ENCODE results near the gene RBSN. TPM values are rescaled to one million over a fixed set of nuclear protein-coding genes. Genes with fewer than 3 reads are reported as not detected.

The RBSN gene
- total and polyA plus RNA-seq, 2 donors (not counting 1 experiment from before 2014, with no cell fraction given), result 7.1 to 32.6 TPM

- ChIA-PET CTCF (interaction anchor here (1.0 kb wide), 1 partner anchor 108 kb away, joined by 3 read pairs; no protein-coding TSS in a partner anchor), POLR2A (no interaction called here)
- Mint-ChIP-seq H3K27ac (no peak overlapping the region), H3K9me3 (ENCODE audit: insufficient read depth) (no peaks in the 10 kb centered on the region), H3K4me1 (no peaks in the 10 kb centered on the region), H3K27me3 (no peaks in the 10 kb centered on the region), H3K4me3 (no peak overlapping the region)
- H3K9me3 ChIP-seq (ENCODE audit: control extremely low read depth in 1 of 3, control insufficient read depth in 2 of 3, insufficient read depth in 1 of 3, low read length in 2 of 3), result no peaks in the 10 kb centered on the region
- ATAC-seq (ENCODE audit: low read depth), result no peak
- H3K36me3 ChIP-seq (replicated peaks in 1 of 2; ENCODE audit: control extremely low read depth in 1 of 2, control insufficient read depth in 1 of 2, extremely low read depth in 1 of 2, insufficient read depth in 2 of 2, low read length in 1 of 2), result peaks cover 0 to 72% of the 10 kb centered on the region in 2 experiments
- no peak overlapping the region for H3K27ac ChIP-seq (ENCODE audit: low read length in 2 of 2)
- TF ChIP-seq EZH2 (IDR thresholded peaks at IDR 0.05; ENCODE audit: borderline replicate concordance, insufficient read depth, low read depth, low read length, poor library complexity, severe bottlenecking) (no peak), CTCF (IDR thresholded peaks at IDR 0.05) (no peak)
- no peak overlapping the region for H3K9ac ChIP-seq (ENCODE audit: low read length)
- H3K4me1 ChIP-seq (ENCODE audit: control insufficient read depth in 2 of 2, insufficient read depth in 2 of 2, low read length in 2 of 2), result no peaks in the 10 kb centered on the region
- H3K4me2 ChIP-seq (replicated peaks; ENCODE audit: low read depth, low read length, poor library complexity, severe bottlenecking), result no peak overlapping the region
- no peak for DNase-seq
- no peak overlapping the region for H3K4me3 ChIP-seq (ENCODE audit: control extremely low read depth in 1 of 5, extremely low read depth in 1 of 5, insufficient read depth in 1 of 5, low read depth in 2 of 5, low read length in 4 of 5)
- H3K79me2 ChIP-seq (ENCODE audit: control insufficient read depth, insufficient read depth, low read length), result peaks cover 6% of the 10 kb centered on the region
- H2AFZ ChIP-seq (ENCODE audit: insufficient read depth, low read depth, low read length, poor library complexity, severe bottlenecking), result no peak overlapping the region
- no peaks in the 10 kb centered on the region for H4K20me1 ChIP-seq (ENCODE audit: control insufficient read depth, insufficient read depth, low read length, poor library complexity, severe bottlenecking)
- intact Hi-C loops (cut with micrococcal nuclease), result no loop called here
- H3K27me3 ChIP-seq (replicated peaks in 1 of 4; ENCODE audit: control extremely low read depth in 1 of 4, control insufficient read depth in 3 of 4, insufficient read depth in 4 of 4, low read length in 3 of 4), result no peaks in the 10 kb centered on the region
Observed at GRCh38 chr3:15029625-15030024, 69.3 kb downstream of the RBSN start.

- H3K9me3 Mint-ChIP-seq (ENCODE audit: insufficient read depth), result no peaks in the 10 kb centered on the region
- H3K27ac ChIP-seq (ENCODE audit: low read length in 2 of 2), result no peak overlapping the region
- ChIA-PET CTCF (no interaction called here), POLR2A (no interaction called here)
- no peak overlapping the region for H2AFZ ChIP-seq (ENCODE audit: insufficient read depth, low read depth, low read length, poor library complexity, severe bottlenecking)
- H3K4me3 ChIP-seq (ENCODE audit: control extremely low read depth in 1 of 5, extremely low read depth in 1 of 5, insufficient read depth in 1 of 5, low read depth in 2 of 5, low read length in 4 of 5), result no peak overlapping the region
- no peak for TF ChIP-seq CTCF (IDR thresholded peaks at IDR 0.05)
- no peak for TF ChIP-seq EZH2 (IDR thresholded peaks at IDR 0.05; ENCODE audit: borderline replicate concordance, insufficient read depth, low read depth, low read length, poor library complexity, severe bottlenecking)
- no peak overlapping the region for H3K27ac Mint-ChIP-seq
- H3K4me3 Mint-ChIP-seq, result no peak overlapping the region
- no peak overlapping the region for H3K4me2 ChIP-seq (replicated peaks; ENCODE audit: low read depth, low read length, poor library complexity, severe bottlenecking)
- 100% methylated on average over 2 of the region's 2 CpGs for WGBS (ENCODE audit: insufficient coverage)
- intact Hi-C loops (cut with micrococcal nuclease), result no loop called here
- no peaks in the 10 kb centered on the region for H3K27me3 ChIP-seq (replicated peaks in 1 of 4; ENCODE audit: control extremely low read depth in 1 of 4, control insufficient read depth in 3 of 4, insufficient read depth in 4 of 4, low read length in 3 of 4)
- DNase-seq (no peak), ATAC-seq (ENCODE audit: low read depth) (no peak)
- H3K79me2 ChIP-seq (ENCODE audit: control insufficient read depth, insufficient read depth, low read length), result peaks cover 6% of the 10 kb centered on the region
- H4K20me1 ChIP-seq (ENCODE audit: control insufficient read depth, insufficient read depth, low read length, poor library complexity, severe bottlenecking), result no peaks in the 10 kb centered on the region
- no peaks in the 10 kb centered on the region for H3K27me3 Mint-ChIP-seq
- peaks cover 3 to 70% of the 10 kb centered on the region in 2 experiments for H3K36me3 ChIP-seq (replicated peaks in 1 of 2; ENCODE audit: control extremely low read depth in 1 of 2, control insufficient read depth in 1 of 2, extremely low read depth in 1 of 2, insufficient read depth in 2 of 2, low read length in 1 of 2)
- no peaks in the 10 kb centered on the region for H3K4me1 Mint-ChIP-seq
- no peaks in the 10 kb centered on the region for H3K9me3 ChIP-seq (ENCODE audit: control extremely low read depth in 1 of 3, control insufficient read depth in 2 of 3, insufficient read depth in 1 of 3, low read length in 2 of 3)
- H3K4me1 ChIP-seq (ENCODE audit: control insufficient read depth in 2 of 2, insufficient read depth in 2 of 2, low read length in 2 of 2), result no peaks in the 10 kb centered on the region
- no peak overlapping the region for H3K9ac ChIP-seq (ENCODE audit: low read length)
Observed at GRCh38 chr3:15023719-15024118, 75.2 kb downstream of the RBSN start.

All from B cell (primary cell).